ENCODE measurements around the gene PNRC1.
"Not testable (repeated sequence)": the region's sequence is repeated elsewhere in the genome, so short reads cannot be mapped to it uniquely, and the experiment has no call there.

PNRC1 gene

GRCh38 chr6:89080281-89081128, at the start of gene PNRC1:
Gene PNRC1 (plus strand): TSS chr6:89080751. CDS start chr6:89080895, 144 bp downstream.
- TF ChIP-seq EZH2 (IDR thresholded peaks at IDR 0.05; ENCODE audit: borderline replicate concordance, low read depth, low read length, severe bottlenecking) = no peak
- TF ChIP-seq, protein P1, sequence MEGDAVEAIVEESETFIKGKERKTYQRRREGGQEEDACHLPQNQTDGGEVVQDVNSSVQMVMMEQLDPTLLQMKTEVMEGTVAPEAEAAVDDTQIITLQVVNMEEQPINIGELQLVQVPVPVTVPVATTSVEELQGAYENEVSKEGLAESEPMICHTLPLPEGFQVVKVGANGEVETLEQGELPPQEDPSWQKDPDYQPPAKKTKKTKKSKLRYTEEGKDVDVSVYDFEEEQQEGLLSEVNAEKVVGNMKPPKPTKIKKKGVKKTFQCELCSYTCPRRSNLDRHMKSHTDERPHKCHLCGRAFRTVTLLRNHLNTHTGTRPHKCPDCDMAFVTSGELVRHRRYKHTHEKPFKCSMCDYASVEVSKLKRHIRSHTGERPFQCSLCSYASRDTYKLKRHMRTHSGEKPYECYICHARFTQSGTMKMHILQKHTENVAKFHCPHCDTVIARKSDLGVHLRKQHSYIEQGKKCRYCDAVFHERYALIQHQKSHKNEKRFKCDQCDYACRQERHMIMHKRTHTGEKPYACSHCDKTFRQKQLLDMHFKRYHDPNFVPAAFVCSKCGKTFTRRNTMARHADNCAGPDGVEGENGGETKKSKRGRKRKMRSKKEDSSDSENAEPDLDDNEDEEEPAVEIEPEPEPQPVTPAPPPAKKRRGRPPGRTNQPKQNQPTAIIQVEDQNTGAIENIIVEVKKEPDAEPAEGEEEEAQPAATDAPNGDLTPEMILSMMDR (IDR thresholded peaks at IDR 0.05; ENCODE audit: borderline replicate concordance, extremely low read depth, low read length, poor library complexity, severe bottlenecking) = no peak
- DNase-seq = peak; percentile 100
- H3K4me1 ChIP-seq (ENCODE audit: insufficient read depth, low read length) = peaks cover 30% of the 10 kb centered on the region
- peak within 1 kb of the TSS; percentile 96 for H3K27ac ChIP-seq (ENCODE audit: low read length)
- peaks cover 38% of the 10 kb centered on the region for H3K36me3 ChIP-seq (ENCODE audit: insufficient read depth, low read length)
- no peaks in the 10 kb centered on the region for H3K9me3 ChIP-seq (ENCODE audit: insufficient read depth, low read length, severe bottlenecking)
- H4K20me1 ChIP-seq (ENCODE audit: insufficient read depth, low read length) = peaks cover 26% of the 10 kb centered on the region
- H3K27me3 ChIP-seq (ENCODE audit: insufficient read depth, low read length, poor library complexity) = no peaks in the 10 kb centered on the region
- peak within 1 kb of the TSS; percentile 85 for H3K4me2 ChIP-seq (ENCODE audit: insufficient read depth, low read length)
- peak; percentile 80 for ATAC-seq (ENCODE audit: insufficient read depth, low read depth)
- H3K79me2 ChIP-seq (ENCODE audit: insufficient read depth, low read length) = peaks cover 40% of the 10 kb centered on the region
- peak within 1 kb of the TSS; percentile 97 to 98 for H3K4me3 ChIP-seq (ENCODE audit: low read depth in 1 of 2, low read length in 2 of 2)
- peak within 1 kb of the TSS; percentile 74 for H2AFZ ChIP-seq (ENCODE audit: low read depth, low read length)
- H3K9ac ChIP-seq (ENCODE audit: low read depth, low read length) = peak within 1 kb of the TSS; percentile 98

DNA sequence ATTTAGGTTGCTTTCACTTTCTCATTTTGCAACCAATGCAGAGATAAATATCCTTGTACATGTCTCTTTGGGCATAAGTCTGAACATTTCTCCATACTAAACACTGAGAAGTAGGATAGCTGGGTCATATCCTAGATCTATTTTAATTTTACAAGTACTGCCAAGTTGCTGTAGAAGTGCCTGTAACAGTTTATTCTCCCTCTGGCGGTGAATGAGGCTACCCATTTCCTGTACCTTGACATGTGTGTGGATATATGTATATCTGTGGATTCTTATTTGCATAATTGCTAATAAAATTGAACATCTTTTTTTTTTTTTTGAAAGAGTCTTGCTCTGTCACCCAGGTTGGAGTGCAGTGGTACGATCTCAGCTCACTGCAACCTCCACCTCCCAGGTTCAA, 48.0 kb upstream of the PNRC1 start:
- no peaks in the 10 kb centered on the region for H3K36me3 ChIP-seq (ENCODE audit: insufficient read depth, low read length)
- no peak overlapping the region for H3K4me2 ChIP-seq (ENCODE audit: insufficient read depth, low read length)
- TF ChIP-seq EZH2 (IDR thresholded peaks at IDR 0.05; ENCODE audit: borderline replicate concordance, low read depth, low read length, severe bottlenecking) = no peak
- TF ChIP-seq, protein P1 (IDR thresholded peaks at IDR 0.05; ENCODE audit: borderline replicate concordance, extremely low read depth, low read length, poor library complexity, severe bottlenecking) = no peak
- no peak for ATAC-seq (ENCODE audit: insufficient read depth, low read depth)
- no peaks in the 10 kb centered on the region for H3K4me1 ChIP-seq (ENCODE audit: insufficient read depth, low read length)
- H4K20me1 ChIP-seq (ENCODE audit: insufficient read depth, low read length) = no peaks in the 10 kb centered on the region
- no peak overlapping the region for H3K27ac ChIP-seq (ENCODE audit: low read length)
- H3K4me3 ChIP-seq (ENCODE audit: low read depth in 1 of 2, low read length in 2 of 2) = no peak overlapping the region
- no peaks in the 10 kb centered on the region for H3K27me3 ChIP-seq (ENCODE audit: insufficient read depth, low read length, poor library complexity)
- H3K9me3 ChIP-seq (ENCODE audit: insufficient read depth, low read length, severe bottlenecking) = peaks cover 7% of the 10 kb centered on the region
- no peak overlapping the region for H3K9ac ChIP-seq (ENCODE audit: low read depth, low read length)
- H3K79me2 ChIP-seq (ENCODE audit: insufficient read depth, low read length) = no peaks in the 10 kb centered on the region
- DNase-seq = no peak
- H2AFZ ChIP-seq (ENCODE audit: low read depth, low read length) = no peak overlapping the region

GRCh38 chr6:89033461-89033860, 47.1 kb upstream of the PNRC1 start:
- Histone ChIP-seq H3K27me3 (ENCODE audit: insufficient read depth, low read length, poor library complexity) (no peaks in the 10 kb centered on the region), H3K36me3 (ENCODE audit: insufficient read depth, low read length) (no peaks in the 10 kb centered on the region), H3K9me3 (ENCODE audit: insufficient read depth, low read length, severe bottlenecking) (peaks cover 8% of the 10 kb centered on the region), H3K27ac (ENCODE audit: low read length) (no peak overlapping the region), H3K9ac (ENCODE audit: low read depth, low read length) (no peak overlapping the region), H2AFZ (ENCODE audit: low read depth, low read length) (no peak overlapping the region), H3K79me2 (ENCODE audit: insufficient read depth, low read length) (no peaks in the 10 kb centered on the region), H4K20me1 (ENCODE audit: insufficient read depth, low read length) (no peaks in the 10 kb centered on the region), H3K4me2 (ENCODE audit: insufficient read depth, low read length) (no peak overlapping the region), H3K4me1 (ENCODE audit: insufficient read depth, low read length) (no peaks in the 10 kb centered on the region), H3K4me3 (ENCODE audit: low read depth in 1 of 2, low read length in 2 of 2) (no peak overlapping the region)
- DNase-seq = no peak
- TF ChIP-seq EZH2 (IDR thresholded peaks at IDR 0.05; ENCODE audit: borderline replicate concordance, low read depth, low read length, severe bottlenecking) = no peak
- TF ChIP-seq, protein P1 (IDR thresholded peaks at IDR 0.05; ENCODE audit: borderline replicate concordance, extremely low read depth, low read length, poor library complexity, severe bottlenecking) = no peak
- no peak for ATAC-seq (ENCODE audit: insufficient read depth, low read depth)

DNA sequence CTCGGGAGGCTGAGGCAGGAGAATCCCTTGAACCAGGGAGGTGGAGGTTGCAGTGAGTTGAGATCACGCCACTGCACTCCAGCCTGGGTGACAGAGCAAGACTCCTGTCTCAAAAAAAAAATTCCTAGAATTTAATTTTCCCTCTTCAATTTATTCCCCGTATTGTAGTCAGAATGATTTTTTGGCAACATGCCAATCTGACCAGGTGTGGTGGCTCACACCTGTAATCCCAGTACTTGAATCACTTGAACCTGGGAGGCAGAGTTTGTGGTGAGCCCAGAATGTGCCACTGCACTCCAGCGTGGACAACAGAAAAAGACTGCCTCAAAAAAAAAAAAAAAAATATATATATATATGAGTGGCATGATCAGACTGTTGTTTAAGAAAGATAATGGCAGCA, 46.4 kb upstream of the PNRC1 start:
- not testable (repeated sequence) for ATAC-seq (ENCODE audit: insufficient read depth, low read depth); H4K20me1 ChIP-seq (ENCODE audit: insufficient read depth, low read length); H3K9ac ChIP-seq (ENCODE audit: low read depth, low read length); H3K27ac ChIP-seq (ENCODE audit: low read length); H3K4me1 ChIP-seq (ENCODE audit: insufficient read depth, low read length); H3K4me2 ChIP-seq (ENCODE audit: insufficient read depth, low read length); DNase-seq; H2AFZ ChIP-seq (ENCODE audit: low read depth, low read length); H3K9me3 ChIP-seq (ENCODE audit: insufficient read depth, low read length, severe bottlenecking); H3K36me3 ChIP-seq (ENCODE audit: insufficient read depth, low read length); H3K79me2 ChIP-seq (ENCODE audit: insufficient read depth, low read length); H3K4me3 ChIP-seq (ENCODE audit: low read depth in 1 of 2, low read length in 2 of 2); H3K27me3 ChIP-seq (ENCODE audit: insufficient read depth, low read length, poor library complexity)

Data from DND-41 (cell line).